Midbrain (tissue), 1 donor: ENCODE data around the gene UST.
"Not testable (repeated sequence)": the region's sequence is repeated elsewhere in the genome, so short reads cannot be mapped to it uniquely, and the experiment has no call there.

Source experiments
- DNase-seq: peaks from one replicate; lab custom pipeline; 2025; lab: John Stamatoyannopoulos, UW

Gene UST

DNA sequence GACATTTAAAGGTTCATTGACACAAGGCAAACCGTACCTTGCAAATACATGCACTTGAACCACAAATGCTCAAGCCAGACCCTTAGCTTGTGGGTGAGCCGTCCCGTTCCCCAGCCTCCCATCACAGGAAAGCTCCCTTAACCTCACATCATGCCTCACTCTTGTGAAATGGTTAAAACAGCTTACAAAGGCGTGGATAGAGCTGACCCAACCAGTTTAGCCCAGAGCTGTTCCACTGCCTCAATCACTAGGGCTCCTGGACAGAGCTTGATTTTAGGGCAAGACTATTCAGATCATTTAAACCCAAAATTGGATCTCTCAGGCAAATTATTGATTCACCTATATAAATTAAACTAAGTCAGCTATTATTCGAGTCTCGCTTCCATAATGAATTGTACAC is 341.1 kb downstream of the UST start:
- DNase-seq, result no peak

DNA sequence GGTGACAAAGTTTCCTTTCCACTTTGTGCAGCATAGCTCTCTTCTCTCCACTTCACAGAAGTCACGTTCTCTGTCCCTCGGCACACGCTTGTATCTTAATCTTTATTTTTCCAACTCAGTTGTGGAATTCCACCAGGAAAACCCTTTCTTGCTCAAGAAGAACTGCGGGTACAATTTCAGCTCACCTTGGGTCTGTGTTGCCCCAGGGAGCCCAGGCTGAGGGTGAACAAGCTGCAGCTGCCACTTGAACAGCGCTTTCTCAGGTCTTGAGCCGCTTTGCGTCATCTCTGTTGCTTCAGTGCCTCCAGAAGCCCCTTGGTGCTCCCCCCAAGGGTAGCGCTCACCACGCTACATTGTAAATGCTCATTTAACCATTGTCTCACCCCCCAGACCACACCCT is 341.5 kb downstream of the UST start:
- DNase-seq, result no peak

DNA sequence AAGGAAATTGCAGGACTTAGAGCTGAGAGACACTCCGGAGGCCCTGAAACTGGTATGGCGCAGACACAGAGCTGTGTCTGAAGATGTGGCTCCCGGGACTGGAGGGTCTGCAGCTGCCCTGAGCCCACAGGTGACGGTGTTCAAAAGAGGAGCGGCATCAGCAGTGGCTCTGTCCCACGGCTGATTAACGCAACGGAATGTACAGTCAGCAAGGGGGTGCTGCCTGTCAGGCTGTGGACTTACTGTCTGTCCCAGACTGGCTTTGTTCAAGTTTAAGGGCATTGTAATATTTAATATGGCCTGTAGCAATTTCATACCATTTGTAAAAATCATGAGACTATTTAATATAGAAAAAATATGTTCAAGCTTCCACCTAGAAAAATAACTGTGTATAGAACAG is 342.7 kb downstream of the UST start:
- no peak for DNase-seq

DNA sequence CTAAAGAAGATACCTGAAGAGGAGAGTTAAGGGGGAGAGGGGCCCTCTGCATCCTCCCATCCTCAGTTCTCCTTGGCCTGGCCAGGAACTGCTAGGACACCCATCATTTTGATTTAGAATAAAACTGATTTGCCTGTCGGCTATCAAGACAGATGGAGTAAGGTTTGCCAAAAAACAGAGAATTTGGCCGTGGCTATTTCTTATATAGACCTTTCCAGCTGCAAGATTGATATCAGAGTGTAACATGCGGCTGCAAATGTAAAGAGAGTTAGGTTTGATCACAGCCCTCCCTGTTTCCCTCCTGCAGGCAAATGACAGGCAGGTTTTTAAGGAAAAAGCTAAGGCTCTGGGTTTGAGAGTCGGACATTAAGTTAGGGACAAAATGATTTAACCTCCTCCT is 344.1 kb downstream of the UST start:
- DNase-seq, result no peak

DNA sequence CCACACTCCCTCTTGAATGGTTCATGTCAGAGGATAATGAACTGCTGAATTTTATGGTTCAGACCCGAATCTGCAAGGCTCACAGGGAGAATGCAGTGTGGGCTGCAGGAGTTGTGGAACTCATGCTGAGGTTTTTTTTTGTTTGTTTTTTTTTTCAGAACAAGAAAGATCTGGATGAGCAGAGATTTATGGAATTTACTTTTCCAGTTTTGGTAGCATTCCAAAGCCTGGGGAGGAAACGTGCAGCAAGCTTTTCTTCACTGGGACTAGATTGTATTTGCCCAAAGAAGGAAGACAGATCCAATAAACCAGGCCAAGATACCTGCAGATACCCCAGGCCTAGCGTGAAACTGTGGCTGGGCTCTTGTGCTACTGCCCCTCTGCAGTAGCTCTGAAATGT is 346.8 kb downstream of the UST start:
- no peak for DNase-seq

DNA sequence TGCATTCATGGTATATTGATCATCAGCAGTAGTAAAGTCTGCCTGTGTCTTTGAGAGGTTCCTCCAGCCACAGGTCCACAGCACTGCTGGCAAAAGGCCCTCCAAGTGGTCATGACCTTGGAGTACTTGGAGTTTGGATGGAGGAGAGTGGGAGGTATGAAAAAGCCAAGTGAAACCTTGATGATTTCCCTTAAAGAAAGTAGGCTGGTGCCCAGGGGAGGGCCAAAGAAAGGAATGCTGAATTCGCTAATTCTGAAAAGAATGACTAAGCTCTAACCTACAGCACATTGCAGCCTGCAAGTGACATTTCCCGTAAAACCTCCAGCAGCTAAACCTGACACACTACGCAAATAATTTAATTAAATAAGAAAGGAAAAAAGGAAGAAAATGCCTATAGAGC is 347.3 kb downstream of the UST start:
- no peak for DNase-seq

DNA sequence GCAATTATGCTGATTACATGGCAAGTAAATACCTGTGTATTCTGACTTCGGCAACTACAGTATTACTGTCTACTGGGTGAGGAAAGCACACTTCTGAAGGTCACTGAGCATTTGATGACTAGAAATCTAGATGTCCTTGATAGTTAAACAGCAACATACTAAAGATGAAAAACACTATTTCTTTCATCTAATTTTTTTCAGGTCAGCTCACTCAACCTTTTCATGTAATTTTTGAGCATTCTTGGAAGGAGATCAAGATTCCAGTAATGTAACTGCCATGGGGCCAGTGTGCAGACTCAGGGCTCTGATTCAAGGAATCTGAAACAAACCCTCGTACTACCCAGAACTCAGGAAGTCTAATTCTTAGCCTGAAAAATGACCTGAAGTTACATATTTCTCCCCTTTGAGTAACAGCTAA is 348.1 kb downstream of the UST start:
- DNase-seq, result no peak

DNA sequence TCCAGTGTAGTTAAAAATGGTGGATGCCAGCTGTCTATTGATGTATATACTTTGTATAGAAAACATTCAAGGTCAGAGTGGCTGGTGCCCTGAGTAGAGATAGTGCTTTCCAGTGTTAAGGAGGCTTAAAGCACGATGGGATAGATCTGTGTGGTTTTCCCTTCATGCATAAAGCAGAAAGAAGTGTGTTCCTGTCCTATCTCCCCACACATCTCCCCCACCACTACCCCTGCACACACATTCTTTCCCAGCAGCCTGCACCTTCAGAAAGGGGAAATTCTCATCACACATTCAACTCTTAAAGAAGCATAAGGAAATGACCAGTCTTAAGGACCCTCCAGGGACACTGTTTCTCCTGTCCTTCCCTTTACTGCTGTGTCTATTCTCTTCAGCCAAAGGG is 349.0 kb downstream of the UST start:
- DNase-seq, result no peak

DNA sequence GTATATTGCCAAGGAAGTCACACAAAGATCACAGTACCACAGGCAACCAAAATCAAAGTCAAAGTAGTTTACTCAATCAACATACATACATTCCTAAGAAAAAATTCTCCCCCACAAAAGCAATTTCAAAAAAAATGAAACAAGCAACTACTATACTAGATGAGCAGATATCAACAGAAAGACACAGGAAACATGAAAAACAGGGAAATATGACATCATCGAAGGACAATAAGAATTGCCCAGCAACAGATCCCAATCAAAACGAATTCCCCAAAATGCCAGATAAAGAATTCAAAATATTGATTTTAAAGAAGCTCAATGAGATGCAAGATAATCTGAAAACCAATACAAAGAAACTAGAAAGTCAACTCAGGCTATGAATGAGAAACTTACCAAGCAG is 351.0 kb downstream of the UST start:
- no peak for DNase-seq

DNA sequence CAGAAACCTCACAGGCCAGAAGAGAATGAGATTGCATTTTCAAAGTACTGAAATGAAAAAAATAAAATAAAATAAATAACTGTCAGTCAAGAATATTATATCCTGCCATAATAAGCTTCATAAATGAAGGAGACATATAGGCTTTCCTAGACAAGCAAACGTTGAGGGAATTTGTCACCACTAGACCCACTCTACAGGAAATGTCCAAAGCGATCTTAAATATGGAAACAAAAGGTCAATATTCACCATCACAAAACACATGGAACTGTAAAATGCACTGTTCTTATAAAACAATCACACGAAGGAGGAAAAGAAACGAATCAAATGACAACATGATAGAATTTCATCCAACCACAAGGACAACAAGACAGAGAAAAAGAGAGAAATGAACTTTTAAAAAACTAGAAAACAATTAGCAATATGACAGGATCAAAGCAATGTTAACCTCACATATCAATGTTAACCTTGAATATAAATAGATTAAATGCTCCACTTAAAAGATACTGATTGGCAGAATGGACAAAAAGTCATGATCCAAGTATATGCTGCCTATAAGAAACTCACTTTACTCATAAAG is 352.0 kb downstream of the UST start:
- DNase-seq, result no peak

DNA sequence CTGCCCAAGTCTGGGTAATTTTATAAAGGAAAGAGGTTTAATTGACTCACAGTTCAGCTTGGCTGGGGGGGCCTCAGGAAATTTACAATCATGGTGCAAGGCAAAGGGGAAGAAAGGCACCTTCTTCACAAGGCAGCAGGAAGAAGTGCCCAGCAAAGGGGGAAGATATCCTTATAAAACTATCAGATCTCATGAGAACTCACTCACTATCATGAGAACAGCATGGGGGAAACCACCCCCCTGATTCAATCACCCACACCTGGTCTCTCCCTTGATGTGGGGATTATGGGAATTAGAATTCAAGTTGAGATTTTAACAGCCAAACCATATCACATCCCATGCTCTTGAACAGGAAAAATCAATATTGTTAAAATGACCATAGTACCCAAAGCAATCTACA is 355.5 kb downstream of the UST start:
- no peak for DNase-seq

DNA sequence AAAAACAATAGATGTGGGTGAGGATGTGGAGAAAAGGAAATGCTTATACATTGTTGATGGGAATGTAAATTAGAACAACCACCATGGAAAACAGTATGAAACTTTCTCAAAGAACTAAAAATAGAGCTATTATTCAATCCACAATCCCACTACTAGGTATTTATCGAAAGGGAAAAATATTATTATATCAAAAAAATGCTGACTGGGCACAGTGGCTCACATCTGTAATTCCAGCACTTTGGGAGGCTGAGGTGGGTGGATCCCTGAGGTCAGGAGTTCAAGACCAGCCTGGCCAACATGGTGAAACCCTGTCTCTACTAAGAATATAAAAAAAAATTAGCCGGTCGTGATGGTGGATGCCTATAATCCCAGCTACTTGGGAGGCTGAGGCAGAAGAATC is 357.1 kb downstream of the UST start:
- DNase-seq, result not testable (repeated sequence)

DNA sequence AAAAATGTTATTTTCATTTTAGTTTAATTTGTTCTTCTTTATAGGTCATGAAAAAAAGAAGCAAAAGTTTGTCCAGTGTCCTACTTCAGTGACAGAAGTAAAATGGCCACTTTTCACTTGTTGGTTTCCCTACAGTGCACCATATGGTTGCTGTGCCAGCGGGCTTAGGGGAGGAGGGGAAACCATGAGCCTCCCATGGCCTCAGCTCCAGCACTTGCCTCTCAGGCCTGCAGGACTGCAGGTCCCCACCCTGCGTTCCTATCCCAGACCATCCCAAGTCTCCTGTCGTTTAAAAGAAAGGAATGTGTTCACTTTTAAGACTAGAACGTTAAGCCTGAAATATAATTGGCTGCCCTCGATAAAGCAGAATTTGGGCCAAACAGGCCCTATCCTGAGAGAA is 360.7 kb downstream of the UST start:
- DNase-seq, result no peak

DNA sequence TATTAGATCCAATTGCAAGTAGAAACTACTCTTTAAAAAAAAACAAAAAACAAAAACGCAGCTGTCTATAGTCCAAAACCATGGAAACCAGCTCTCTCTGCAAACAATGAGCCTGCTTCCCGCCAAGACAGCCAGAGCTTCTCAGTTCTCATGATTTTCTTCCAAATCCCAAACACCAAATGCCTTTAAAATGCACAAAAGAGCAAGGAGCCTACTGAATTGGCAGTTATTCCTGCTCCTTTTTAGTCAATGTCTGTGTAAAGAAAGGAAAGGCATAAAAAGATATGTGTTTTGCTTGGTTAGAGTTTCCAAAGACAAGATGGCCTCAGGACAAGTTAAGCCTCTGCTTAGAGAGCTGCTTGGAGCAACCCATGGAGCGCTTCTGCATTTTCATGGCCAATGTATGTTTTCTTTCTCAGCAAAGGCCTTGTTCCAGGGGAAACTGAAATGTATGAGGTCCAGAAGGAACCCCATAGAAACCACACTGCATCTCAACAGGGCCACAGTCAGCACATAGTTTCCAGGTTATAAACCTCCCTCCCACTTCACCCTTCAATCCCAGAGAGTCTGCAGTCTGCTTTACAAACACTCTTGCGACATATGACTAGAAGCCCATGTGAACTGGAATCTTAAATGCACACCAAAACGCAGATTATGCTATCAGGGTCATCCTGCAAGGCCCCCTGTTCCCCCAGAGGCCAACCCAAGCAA is 361.4 kb downstream of the UST start:
- DNase-seq, result peak; percentile 48

DNA sequence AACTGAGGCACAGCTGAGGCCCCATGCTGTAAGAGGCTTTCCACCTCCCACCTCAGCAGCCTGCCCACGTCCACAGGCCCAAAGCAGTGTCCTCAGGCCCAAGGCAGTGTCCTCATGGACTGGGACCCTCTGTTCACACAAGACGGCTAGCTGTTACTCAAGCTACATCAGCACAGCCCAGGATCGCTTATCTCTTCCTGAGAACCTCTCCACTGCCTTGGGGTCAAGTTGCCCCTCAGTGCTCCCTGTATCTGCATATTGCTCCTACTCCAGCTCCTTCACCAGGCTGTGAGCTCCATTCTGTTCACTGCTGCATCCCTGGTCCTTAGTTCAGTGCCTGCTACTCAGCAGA is 361.9 kb downstream of the UST start:
- no peak for DNase-seq

DNA sequence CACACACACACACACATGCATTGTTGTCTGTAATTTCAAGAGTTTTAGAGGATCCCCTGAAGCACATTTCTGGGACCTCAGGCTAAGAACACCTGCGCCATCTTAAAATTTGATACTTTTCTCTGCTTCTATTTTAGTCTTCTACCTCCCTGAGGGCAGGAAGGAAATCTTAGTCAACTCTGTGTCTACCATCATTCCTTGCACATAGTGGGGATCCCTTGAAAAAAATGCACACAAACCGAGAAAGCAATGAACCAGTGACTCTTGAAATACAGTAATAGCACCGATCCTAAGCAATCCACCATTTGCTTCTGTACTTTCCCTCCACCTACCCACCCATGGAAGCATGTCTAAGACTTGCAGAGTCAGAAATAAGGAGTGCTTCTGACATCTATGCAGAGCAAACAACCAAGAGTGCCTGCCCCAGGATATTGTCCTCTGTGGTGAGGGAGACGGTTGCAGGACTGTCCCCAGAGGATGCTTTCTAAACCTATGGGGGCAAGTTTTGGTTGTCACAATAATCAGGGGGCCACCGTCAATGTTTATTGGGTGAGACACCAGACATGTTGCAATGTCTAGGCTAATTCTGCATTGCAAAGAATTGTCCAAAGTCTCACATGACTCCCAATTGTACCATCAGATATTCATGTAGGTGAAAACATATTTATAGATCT is 362.7 kb downstream of the UST start:
- DNase-seq, result no peak

DNA sequence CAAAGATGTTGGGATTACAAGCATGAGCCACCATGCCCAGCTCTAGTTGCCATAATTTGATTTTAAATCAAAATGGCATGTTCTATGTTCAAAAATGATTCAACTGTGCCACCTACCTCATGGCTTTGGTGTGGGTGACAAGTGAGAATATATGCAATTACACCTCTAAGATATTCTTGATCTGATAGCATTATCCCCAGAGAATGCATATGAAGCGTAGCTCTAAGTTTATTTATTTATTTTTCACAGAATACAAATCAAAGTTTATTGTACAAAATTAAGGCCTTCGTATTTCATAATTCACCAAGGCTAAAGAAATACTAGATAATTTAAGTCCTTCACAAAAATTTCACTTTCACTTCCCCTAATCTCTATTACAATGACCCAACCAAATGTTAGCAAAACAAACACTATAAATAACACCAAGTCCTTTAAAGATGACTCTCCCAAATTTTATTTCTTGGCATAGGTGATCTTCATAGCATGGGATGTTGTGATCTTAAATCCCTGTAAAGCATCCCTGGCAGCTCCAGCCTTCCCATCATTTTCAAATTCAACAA is 364.8 kb downstream of the UST start:
- DNase-seq, result no peak

DNA sequence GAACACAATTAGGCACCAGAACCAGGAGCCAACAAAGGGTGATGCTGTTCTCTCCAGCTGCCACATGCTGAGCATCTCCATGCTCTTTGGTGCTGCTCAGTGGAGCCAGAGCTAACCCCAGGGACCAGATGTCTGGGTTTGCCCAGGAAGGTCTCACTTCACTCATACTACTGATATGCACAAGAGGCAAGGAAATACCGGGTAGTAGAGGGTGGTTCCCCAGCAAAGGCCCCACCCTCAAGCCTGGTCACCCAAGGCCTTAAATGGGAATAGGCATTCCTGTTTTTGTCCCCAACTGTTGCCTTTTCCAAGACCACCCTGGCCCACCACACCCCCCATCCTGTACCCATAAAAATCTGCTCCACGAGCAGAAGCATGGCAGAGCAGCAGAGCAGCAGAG is 366.1 kb downstream of the UST start:
- DNase-seq, result no peak

DNA sequence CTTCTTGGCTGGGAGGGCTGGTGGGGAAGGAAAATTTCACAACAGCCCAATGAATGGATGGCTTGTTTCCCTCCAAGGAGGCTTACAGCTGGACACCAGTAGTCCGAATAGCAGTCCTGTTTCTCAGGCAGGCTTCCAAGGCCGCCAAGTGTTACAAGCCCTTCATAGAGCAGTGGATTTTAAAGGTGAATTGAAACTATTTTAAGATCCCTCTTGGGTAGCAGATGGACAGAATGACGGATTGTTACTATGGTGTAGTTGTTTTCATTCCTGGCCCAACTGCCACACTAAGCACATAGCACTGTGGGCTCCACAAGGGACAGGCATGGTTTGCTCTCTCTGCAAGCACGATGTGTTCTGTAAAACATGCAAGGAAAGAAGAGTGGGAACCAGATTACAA is 367.3 kb downstream of the UST start:
- peak; percentile 74 for DNase-seq

DNA sequence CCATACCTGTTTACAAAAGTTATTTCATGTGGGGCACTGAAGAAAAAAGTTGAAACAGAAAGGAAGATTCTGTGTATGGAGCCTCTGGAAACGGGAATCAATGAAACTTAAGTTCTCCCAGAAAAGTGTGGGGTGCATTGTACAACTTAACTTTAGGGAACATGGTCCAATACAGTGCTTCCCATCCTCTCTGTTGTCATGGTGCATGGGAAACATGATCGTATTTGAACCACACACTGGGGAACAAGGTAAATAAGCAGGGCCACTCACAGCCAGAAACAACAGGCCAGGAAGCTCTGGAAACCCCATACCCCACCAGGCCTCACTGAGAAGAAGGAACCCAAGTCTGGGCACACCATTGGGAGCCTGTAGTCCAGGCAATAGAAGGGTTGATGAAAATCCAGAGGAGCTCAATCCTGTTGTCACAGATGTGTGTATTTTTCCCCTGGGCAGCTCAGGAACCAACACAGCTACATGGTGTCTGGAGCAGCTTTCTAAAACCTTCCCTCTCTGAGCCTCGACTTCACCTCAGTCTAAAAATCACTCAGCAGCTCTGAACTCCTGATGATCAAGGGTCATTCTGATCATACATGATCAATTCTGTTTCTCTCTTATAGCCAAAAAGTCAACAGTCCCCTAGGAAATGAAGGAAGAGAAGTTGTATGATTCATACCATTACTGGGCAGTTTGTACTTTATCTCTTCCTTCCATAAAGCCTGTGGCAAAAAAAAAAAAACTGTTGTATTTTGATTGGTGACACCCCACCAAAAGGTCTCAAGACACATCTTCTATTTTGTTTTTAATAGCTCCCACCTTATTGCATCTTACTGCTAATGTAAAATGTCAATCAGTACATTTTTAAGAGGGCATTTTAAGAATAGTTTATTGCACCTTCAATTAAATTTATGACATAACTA is 372.2 kb downstream of the UST start:
- no peak for DNase-seq

DNA sequence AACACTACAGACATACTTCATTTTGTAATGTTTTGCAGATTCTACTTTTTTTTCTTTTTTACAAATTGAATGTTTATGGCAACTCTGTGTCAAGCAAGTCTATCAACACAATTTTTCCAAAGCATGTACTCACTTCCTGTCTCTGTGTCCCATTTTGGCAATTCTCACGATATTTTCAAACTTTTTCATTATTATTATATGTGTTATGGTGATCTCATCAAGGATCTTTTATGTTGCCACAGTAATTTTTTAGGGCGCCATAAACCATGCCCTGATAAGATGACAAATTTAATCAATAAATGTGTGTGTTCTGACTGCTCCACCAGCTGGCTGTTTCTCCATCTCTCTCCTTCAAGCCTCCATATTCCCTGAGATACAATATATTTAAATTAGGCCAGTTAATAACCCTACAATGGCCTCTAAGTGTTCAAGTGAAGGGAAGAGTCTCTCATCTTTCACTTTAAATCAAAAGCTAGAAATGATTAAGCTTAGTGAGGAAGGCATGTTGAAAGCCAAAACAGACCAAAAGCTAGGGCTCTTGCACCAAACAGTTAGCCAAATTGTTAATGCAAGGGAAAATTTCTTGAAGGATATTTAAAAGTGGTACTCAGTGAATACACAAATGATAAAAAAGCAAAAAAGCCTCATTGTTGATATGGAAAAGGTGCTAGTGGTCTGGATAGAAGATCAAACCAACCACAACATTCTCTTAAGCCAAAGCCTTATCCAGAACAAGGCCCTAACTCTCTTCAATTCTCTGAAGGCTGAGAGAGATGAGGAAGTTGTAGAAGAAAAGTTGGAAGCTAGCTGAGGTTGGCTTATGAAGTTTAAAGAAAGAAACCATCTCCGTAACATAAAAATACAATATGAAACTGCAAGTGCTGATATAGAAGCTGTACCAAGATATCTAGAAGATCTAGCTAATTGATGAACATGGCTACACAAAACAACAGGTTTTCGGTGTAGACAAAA is 376.3 kb downstream of the UST start:
- no peak for DNase-seq
